B cell (primary cell): ENCODE results near the gene ETV3.

Source experiments
- EZH2 ChIP-seq: IDR thresholded peaks from 2 replicates; pipeline ENCODE4 v1.6.1; 2012; ENCODE audit warnings: borderline replicate concordance, low read depth, mild to moderate bottlenecking, moderate library complexity, low read length; ENCODE audit not compliant: insufficient read depth, poor library complexity, severe bottlenecking
- TF ChIP-seq, protein P1 (sequence below): fragments of 200-600 bp; IDR thresholded peaks from one replicate; pipeline ENCODE4 v1.8.0; 2022; ENCODE audit warnings: antibody characterized with exemption, mild to moderate bottlenecking

GRCh38 chr1:157166590-157166989, 28.4 kb upstream of the ETV3 start:
- TF ChIP-seq, protein P1, sequence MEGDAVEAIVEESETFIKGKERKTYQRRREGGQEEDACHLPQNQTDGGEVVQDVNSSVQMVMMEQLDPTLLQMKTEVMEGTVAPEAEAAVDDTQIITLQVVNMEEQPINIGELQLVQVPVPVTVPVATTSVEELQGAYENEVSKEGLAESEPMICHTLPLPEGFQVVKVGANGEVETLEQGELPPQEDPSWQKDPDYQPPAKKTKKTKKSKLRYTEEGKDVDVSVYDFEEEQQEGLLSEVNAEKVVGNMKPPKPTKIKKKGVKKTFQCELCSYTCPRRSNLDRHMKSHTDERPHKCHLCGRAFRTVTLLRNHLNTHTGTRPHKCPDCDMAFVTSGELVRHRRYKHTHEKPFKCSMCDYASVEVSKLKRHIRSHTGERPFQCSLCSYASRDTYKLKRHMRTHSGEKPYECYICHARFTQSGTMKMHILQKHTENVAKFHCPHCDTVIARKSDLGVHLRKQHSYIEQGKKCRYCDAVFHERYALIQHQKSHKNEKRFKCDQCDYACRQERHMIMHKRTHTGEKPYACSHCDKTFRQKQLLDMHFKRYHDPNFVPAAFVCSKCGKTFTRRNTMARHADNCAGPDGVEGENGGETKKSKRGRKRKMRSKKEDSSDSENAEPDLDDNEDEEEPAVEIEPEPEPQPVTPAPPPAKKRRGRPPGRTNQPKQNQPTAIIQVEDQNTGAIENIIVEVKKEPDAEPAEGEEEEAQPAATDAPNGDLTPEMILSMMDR = no peak
- no peak for TF ChIP-seq EZH2
